ENCODE results near the gene SERGEF. TPM values are rescaled to one million over a fixed set of nuclear protein-coding genes. Genes with fewer than 3 reads are reported as not detected.

Gene SERGEF
- total and polyA plus RNA-seq, 2 of the 4 experiments (the other 2 are of a cell fraction) = 12.2 to 18.1 TPM

GRCh38 chr11:18046116-18046777, 33.4 kb upstream of the SERGEF start, which contains the start of gene TPH1:
Gene TPH1 (minus strand): TSS chr11:18046269. CDS start chr11:18040762, 5,507 bp downstream.
- ChIA-PET POLR2A (ENCODE audit: unreplicated experiment) (no interaction called here), CTCF (interaction anchor here (0.9 kb wide), 1 partner anchor 17 kb away, joined by 6 read pairs; no protein-coding TSS in a partner anchor)
- Histone ChIP-seq H2AK9ac (replicated peaks; ENCODE audit: low read depth, low read length, poor library complexity) (no peak within 1 kb of the TSS), H2BK5ac (ENCODE audit: low read depth, low read length, poor library complexity, severe bottlenecking) (no peak within 1 kb of the TSS), H2BK120ac (ENCODE audit: low read depth, low read length) (no peak within 1 kb of the TSS), H3K79me1 (ENCODE audit: low read depth in 1 of 2, low read length in 2 of 2) (no peaks in the 10 kb centered on the region), H3K36me3 (ENCODE audit: control insufficient read depth, insufficient read depth, low read length) (no peaks in the 10 kb centered on the region), H3K4ac (ENCODE audit: low read depth, low read length) (no peak within 1 kb of the TSS), H3K9me1 (ENCODE audit: insufficient read depth, low read length) (no peaks in the 10 kb centered on the region), H2BK15ac (ENCODE audit: low read depth, low read length) (no peak within 1 kb of the TSS), H3K9ac (ENCODE audit: low read depth, low read length) (no peak within 1 kb of the TSS), H4K20me1 (ENCODE audit: insufficient read depth, low read length) (no peaks in the 10 kb centered on the region), H2AFZ (replicated peaks; ENCODE audit: low read length, poor library complexity) (peak within 1 kb of the TSS; percentile 40), H3K56ac (ENCODE audit: extremely low read depth, insufficient read depth, low read length) (no peak within 1 kb of the TSS), H3K23ac (ENCODE audit: low read depth, low read length) (no peak within 1 kb of the TSS), H3K4me1 (ENCODE audit: control insufficient read depth, insufficient read depth, low read length) (no peaks in the 10 kb centered on the region), H3K4me3 (ENCODE audit: insufficient read depth, low read depth, low read length) (no peak within 1 kb of the TSS), H3K14ac (replicated peaks; ENCODE audit: low read depth, low read length) (no peak within 1 kb of the TSS), H4K8ac (ENCODE audit: low read depth in 2 of 2, low read length in 2 of 2) (no peak within 1 kb of the TSS), H3K27me3 (ENCODE audit: control insufficient read depth, insufficient read depth, low read length) (peaks cover 17% of the 10 kb centered on the region), H3K27ac (ENCODE audit: insufficient read depth, low read length) (no peak within 1 kb of the TSS), H2AK5ac (ENCODE audit: low read depth, low read length) (no peak within 1 kb of the TSS), H4K5ac (ENCODE audit: low read depth, low read length) (no peak within 1 kb of the TSS), H3K9me3 (ENCODE audit: control insufficient read depth, insufficient read depth, low read length) (0 out of 2 replicates have a peak, but pooled peaks cover 2% of the 10 kb centered on the region), H3K4me2 (ENCODE audit: low read depth, low read length) (no peak within 1 kb of the TSS; the same call in 1 of the 2 replicates), H3K18ac (ENCODE audit: low read depth, low read length) (no peak within 1 kb of the TSS), H2BK20ac (ENCODE audit: low read depth, low read length) (no peak within 1 kb of the TSS), H4K91ac (ENCODE audit: insufficient read depth, low read depth, low read length) (no peak within 1 kb of the TSS)
- DNase-seq (peak; percentile 36), ATAC-seq (ENCODE audit: low read depth) (peak; percentile 82)
- whole genome bisulfite sequencing, 2 experiments (ENCODE audit: extremely low coverage in 2 of 2, insufficient read length in 1 of 2) = 17% methylated on average over 9 of the region's 36 CpGs; no CpG with 5 or more reads in 1 of the 2 experiments
- intact Hi-C loops (cut with micrococcal nuclease) = no loop called here
- TF ChIP-seq CTCF (conservative IDR thresholded peaks at IDR 0.05; ENCODE audit: low read depth, low read length) (no peak), RCOR1 (IDR thresholded peaks at IDR 0.05; ENCODE audit: insufficient replicate concordance, low read length) (no peak), BHLHE40 (IDR thresholded peaks at IDR 0.05; ENCODE audit: low read depth, low read length) (0 out of 2 replicates have a peak, but pooled peaks have one; percentile 14)
- dilution Hi-C loops (cut with HindIII; ENCODE audit: low sequenced_read_pairs, unreplicated experiment) = no loop called here
- in situ Hi-C loops (cut with MboI; ENCODE audit: low sequenced_read_pairs) = no loop called here
- BruUV-seq (replicated peaks) = no TSS peak

Measured in IMR-90 (cell line).